Caco-2 (cell line): ENCODE results near the gene TFPI. TPM values are rescaled to one million over a fixed set of nuclear protein-coding genes. Genes with fewer than 3 reads are reported as not detected.

ENCODE experiments used
- BruUV-seq: library from RNA; stranded (reverse); fragments of 400-500 nt; replicated peaks from 2 replicates; lab custom pipeline; 2021; lab: Mats Ljungman, UMichigan
- CTCF ChIA-PET: fragments of 300-600 bp; sonication (Branson Sonifier 250); formaldehyde crosslinking; loops from one replicate; lab custom pipeline; 2022; ENCODE audit warnings: antibody characterized with exemption; lab: Charles Lee
- POLR2A ChIA-PET: fragments of 300-600 bp; sonication (Branson Sonifier 250); formaldehyde crosslinking; loops from one replicate; lab custom pipeline; 2022; ENCODE audit warnings: antibody characterized with exemption; lab: Charles Lee
- DNase-seq, 2 experiments: peaks; one replicate each; pipeline versions ENCODE4 v3.0.0 to v3.0.0-alpha.2; 2020 to 2022
- H3K27me3 ChIP-seq: replicated peaks from 2 replicates; pipeline ENCODE4 v1.6.0; 2011; ENCODE audit warnings: low read length; ENCODE audit not compliant: control insufficient read depth, insufficient read depth
- H3K36me3 ChIP-seq: 2 replicates; pipeline ENCODE4 v1.5.1; 2011; ENCODE audit warnings: low read length; ENCODE audit not compliant: control insufficient read depth, insufficient read depth
- H3K4me1 ChIP-seq: fragments of 250-450 bp; sonication (Bioruptor Pico); 2 replicates; pipeline ENCODE4 v1.5.1; 2020; ENCODE audit warnings: mild to moderate bottlenecking
- H3K4me3 ChIP-seq: 2 replicates; pipeline ENCODE4 v1.5.1; 2011; ENCODE audit warnings: low read depth, mild to moderate bottlenecking, control low read depth, low read length
- H3K9me3 ChIP-seq: fragments of 250-450 bp; sonication (Bioruptor Pico); 2 replicates; pipeline ENCODE4 v1.5.1; 2020; ENCODE audit warnings: mild to moderate bottlenecking, moderate library complexity
- H3K27ac Mint-ChIP-seq: one replicate; pipeline ENCODE4 v1.8.0; 2022; ENCODE audit warnings: mixed read lengths; ENCODE audit not compliant: unreplicated experiment
- H3K27me3 Mint-ChIP-seq: one replicate; pipeline ENCODE4 v1.8.0; 2022; ENCODE audit warnings: mixed read lengths; ENCODE audit not compliant: insufficient read depth, unreplicated experiment
- H3K36me3 Mint-ChIP-seq: one replicate; pipeline ENCODE4 v1.8.0; 2022; ENCODE audit warnings: mild to moderate bottlenecking, mixed read lengths; ENCODE audit not compliant: insufficient read depth, unreplicated experiment
- H3K4me1 Mint-ChIP-seq: one replicate; pipeline ENCODE4 v1.8.0; 2022; ENCODE audit warnings: low read depth, mixed read lengths; ENCODE audit not compliant: unreplicated experiment
- H3K4me3 Mint-ChIP-seq: one replicate; pipeline ENCODE4 v1.8.0; 2022; ENCODE audit warnings: mild to moderate bottlenecking, moderate library complexity, mixed read lengths; ENCODE audit not compliant: unreplicated experiment
- H3K9me3 Mint-ChIP-seq: one replicate; pipeline ENCODE4 v1.8.0; 2022; ENCODE audit warnings: mixed read lengths; ENCODE audit not compliant: unreplicated experiment
- CTCF ChIP-seq, 2 experiments: fragments of 200-600 bp in 1 of 2; IDR thresholded peaks; 1 replicate in 1 of 2; 2 replicates in 1 of 2; pipeline versions ENCODE4 v1.5.1 to v1.8.0; 2011 to 2022; ENCODE audit warnings: antibody characterized with exemption in 1 of 2, control low read depth in 1 of 2, inconsistent platforms in 1 of 2, low read depth in 1 of 2, low read length in 1 of 2, mild to moderate bottlenecking in 1 of 2, moderate library complexity in 1 of 2; ENCODE audit not compliant: insufficient read depth in 1 of 2, severe bottlenecking in 1 of 2, unreplicated experiment in 1 of 2
- intact Hi-C: fragments of 100-400 bp; cut with micrococcal nuclease; formaldehyde crosslinking; loops from one replicate; pipeline ENCODE4 v1.10.0; 2022; ENCODE audit not compliant: unreplicated experiment
- total RNA-seq: library from RNA; stranded (reverse); gene quantifications from 2 replicates; pipeline ENCODE4 v1.2.3, GENCODE V29; 2022

Gene TFPI
- total RNA-seq, 1 experiment from 2014 or later: 31.0 TPM

GRCh38 chr2:187554704-187555082 lies 458 bp upstream of the TFPI start:
- Mint-ChIP-seq H3K4me3 (peak overlapping the region; percentile 63), H3K4me1 (peaks cover 15% of the 10 kb centered on the region), H3K36me3 (no peaks in the 10 kb centered on the region), H3K9me3 (no peaks in the 10 kb centered on the region), H3K27ac (peak overlapping the region; percentile 69), H3K27me3 (no peaks in the 10 kb centered on the region)
- ChIA-PET POLR2A (no interaction called here), CTCF (no interaction called here)
- no peak for TF ChIP-seq CTCF (IDR thresholded peaks at IDR 0.05; ENCODE audit: insufficient read depth in 1 of 2, low read depth in 1 of 2, low read length in 1 of 2, severe bottlenecking in 1 of 2, unreplicated experiment in 1 of 2)
- H3K36me3 ChIP-seq: no peaks in the 10 kb centered on the region
- no peaks in the 10 kb centered on the region for H3K9me3 ChIP-seq
- intact Hi-C loops: no loop called here
- H3K27me3 ChIP-seq: no peaks in the 10 kb centered on the region
- 0 out of 2 replicates have a peak, but pooled peaks cover 8% of the 10 kb centered on the region for H3K4me1 ChIP-seq
- no TSS peak for BruUV-seq
- no peak overlapping the region for H3K4me3 ChIP-seq
- DNase-seq: no peak

GRCh38 chr2:187552828-187553681 lies 1.2 kb downstream of the TFPI start:
- H3K4me3 Mint-ChIP-seq: peak overlapping the region; percentile 29
- no peak overlapping the region for H3K27ac Mint-ChIP-seq
- no peak for DNase-seq
- POLR2A ChIA-PET: no interaction called here
- CTCF ChIA-PET: no interaction called here
- H3K27me3 Mint-ChIP-seq: no peaks in the 10 kb centered on the region
- BruUV-seq: no TSS peak
- peaks cover 16% of the 10 kb centered on the region for H3K4me1 Mint-ChIP-seq
- H3K36me3 ChIP-seq: no peaks in the 10 kb centered on the region
- TF ChIP-seq CTCF (IDR thresholded peaks at IDR 0.05; ENCODE audit: insufficient read depth in 1 of 2, low read depth in 1 of 2, low read length in 1 of 2, severe bottlenecking in 1 of 2, unreplicated experiment in 1 of 2): no peak
- H3K4me1 ChIP-seq: 0 out of 2 replicates have a peak, but pooled peaks cover 8% of the 10 kb centered on the region
- no peaks in the 10 kb centered on the region for H3K27me3 ChIP-seq
- H3K9me3 ChIP-seq: no peaks in the 10 kb centered on the region
- H3K4me3 ChIP-seq: no peak overlapping the region; the same call in 1 of the 2 replicates
- no peaks in the 10 kb centered on the region for H3K36me3 Mint-ChIP-seq
- H3K9me3 Mint-ChIP-seq: no peaks in the 10 kb centered on the region
- intact Hi-C loops: no loop called here

- no peak overlapping the region for H3K4me3 ChIP-seq
- no peak overlapping the region for H3K27ac Mint-ChIP-seq
- no peak overlapping the region for H3K4me3 Mint-ChIP-seq
- H3K4me1 Mint-ChIP-seq: peaks cover 16% of the 10 kb centered on the region
- DNase-seq: no peak
- H3K27me3 ChIP-seq: no peaks in the 10 kb centered on the region
- H3K36me3 ChIP-seq: no peaks in the 10 kb centered on the region
- ChIA-PET CTCF (no interaction called here), POLR2A (no interaction called here)
- BruUV-seq: no TSS peak
- no peaks in the 10 kb centered on the region for H3K27me3 Mint-ChIP-seq
- H3K9me3 ChIP-seq: no peaks in the 10 kb centered on the region
- H3K9me3 Mint-ChIP-seq: no peaks in the 10 kb centered on the region
- intact Hi-C loops: no loop called here
- no peak for TF ChIP-seq CTCF (IDR thresholded peaks at IDR 0.05; ENCODE audit: insufficient read depth in 1 of 2, low read depth in 1 of 2, low read length in 1 of 2, severe bottlenecking in 1 of 2, unreplicated experiment in 1 of 2)
- peaks cover 9% of the 10 kb centered on the region; the same call in 1 of the 2 replicates for H3K4me1 ChIP-seq
- no peaks in the 10 kb centered on the region for H3K36me3 Mint-ChIP-seq
Measured at GRCh38 chr2:187552381-187552780, 1.9 kb downstream of the TFPI start.
